Stimulated activated CD4-positive, alpha-beta T cell treated with anti-CD3 and anti-CD28 coated beads, TNF-alpha, amount 100 ng/mL, for 4 hours (primary cell): ENCODE results near the gene NPC1L1.
A peak's percentile ranks its signal among the peaks of the same experiment; 100 is the strongest.
"Not testable (repeated sequence)": the region's sequence is repeated elsewhere in the genome, so short reads cannot be mapped to it uniquely, and the experiment has no call there.

ENCODE experiments used
- DNase-seq, 3 experiments: peaks; one replicate each; pipeline ENCODE4 v3.0.0-alpha.2; 2020; ENCODE audit warnings: low read depth in 3 of 3

Gene NPC1L1

DNA sequence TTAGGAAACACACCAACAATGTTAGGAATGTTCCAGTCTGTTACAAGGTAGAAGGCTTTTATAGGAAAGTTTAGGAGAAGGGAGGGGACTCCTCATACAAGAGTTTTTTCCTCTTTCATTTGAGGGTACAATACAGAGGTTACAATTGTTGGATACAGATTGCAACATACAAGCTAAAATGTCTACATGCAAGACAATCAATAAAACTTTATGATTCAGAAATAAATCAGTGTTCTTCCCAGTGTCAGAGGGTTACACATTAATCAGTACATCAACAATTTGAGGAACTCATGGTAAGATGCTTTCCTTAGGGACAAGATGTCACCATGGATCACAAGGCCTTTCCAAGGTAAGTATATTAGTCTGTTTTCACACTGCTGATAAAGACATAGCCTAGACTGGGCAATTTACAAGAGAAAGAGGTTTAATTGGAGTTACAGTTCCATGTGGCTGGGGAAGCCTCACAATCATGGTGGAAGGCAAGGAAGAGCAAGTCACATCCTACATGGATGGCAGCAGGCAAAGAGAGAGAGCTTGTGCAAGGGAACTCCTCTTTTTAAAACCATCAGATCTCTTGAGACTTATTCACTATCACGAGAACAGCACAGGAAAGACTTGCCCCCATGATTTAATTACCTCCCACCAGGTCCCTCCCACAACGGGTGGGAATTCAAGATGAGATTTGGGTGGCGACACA, 34.4 kb downstream of the NPC1L1 start:
- not testable (repeated sequence) for DNase-seq

DNA sequence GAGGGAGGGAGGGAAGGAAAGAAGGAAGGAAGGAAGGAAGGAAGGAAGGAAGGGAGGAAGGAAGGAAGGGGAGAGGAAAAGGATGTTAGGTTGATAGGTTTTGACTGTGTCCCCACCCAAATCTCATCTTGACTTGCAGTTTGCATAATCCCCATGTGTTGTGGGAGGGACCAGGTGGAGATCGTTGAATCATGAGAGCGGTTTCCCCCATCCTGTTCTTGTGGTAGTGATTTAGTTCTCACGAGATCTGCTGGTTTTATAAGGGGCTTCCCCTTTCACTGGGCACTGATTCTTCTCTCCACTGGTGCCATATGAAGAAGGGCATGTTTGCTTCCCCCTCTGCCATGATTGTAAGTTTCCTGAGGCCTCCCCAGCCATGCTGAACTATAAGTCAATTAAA, 35.5 kb downstream of the NPC1L1 start:
- no peak for DNase-seq

GRCh38 chr7:44498230-44498954, 42.7 kb downstream of the NPC1L1 start:
- DNase-seq = no peak

DNA sequence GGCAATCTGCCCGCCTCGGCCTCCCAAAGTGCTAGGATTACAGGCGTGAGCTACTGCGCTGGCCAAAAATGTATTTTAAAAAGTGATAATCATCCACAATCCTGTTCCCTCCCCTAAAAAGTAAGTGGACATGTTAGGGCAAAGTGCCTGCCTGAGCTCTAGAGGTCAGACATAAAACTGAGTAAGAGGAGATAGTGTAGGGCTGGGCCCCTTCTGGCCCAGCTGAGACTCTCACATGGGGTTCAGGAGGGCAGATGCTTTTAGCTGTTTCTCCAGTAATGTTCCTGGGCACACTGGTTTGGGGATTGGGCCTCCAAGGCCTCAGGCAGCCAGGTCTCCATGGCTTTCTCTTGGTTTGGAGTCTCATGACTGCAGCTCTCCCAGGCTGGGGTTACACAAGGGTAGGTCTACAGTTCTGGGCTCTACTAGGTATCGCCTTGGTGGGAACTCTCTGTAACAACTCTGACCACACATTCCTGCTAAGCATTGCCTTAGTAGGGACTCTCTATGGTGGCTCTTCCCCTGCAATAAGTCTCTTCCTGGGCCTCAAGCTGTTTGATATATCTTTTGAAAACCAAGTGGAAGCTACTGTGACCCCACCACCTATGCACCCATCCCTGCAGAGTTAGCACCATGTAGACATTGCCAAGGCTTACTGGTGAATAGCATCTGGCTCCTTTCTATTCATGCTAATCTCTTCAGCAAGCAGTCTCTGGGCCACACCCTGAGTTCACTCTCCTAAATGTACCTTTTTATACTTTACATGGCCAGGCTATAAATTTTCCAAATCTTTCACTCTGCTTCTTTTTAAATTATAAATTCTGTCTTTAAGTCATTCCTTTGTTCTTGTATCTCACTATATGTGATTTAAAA, 43.7 kb downstream of the NPC1L1 start:
- DNase-seq = no peak

DNA sequence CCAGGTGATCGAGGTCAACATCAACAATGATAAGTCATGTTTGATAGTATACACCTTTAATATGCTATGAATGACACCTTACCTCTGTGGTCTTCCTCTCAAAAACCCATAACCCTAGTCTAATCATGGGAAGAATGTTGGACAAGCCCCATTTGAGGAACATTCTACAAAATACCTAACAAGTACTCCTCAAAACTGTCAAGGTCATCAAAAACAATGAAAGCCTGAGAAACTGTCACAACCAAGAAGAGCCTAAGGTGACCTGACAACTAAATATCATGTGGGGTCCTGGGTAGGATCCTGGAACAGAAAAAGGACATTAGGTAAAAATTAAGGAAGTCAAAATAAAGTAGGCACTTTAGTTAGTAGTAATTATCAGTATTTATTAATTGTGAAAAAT, 44.7 kb downstream of the NPC1L1 start:
- DNase-seq = no peak

DNA sequence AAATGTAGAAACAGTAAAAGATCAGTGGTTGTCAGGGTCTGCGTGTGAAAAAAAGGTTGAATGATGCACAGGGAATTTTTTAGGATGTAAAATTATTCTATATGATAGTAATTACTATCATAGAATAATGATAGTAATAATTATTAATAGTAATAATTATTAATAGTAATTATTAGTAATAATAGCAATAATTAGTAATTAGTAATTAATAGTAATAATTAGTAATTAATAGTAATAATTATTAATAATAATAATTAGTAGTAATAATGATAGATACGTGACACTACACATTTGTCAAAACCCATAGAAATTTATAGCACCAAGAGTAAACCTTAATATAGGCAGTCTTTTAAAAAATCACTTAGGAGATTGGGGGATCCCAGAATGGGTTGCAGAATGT, 46.2 kb downstream of the NPC1L1 start:
- DNase-seq = no peak

GRCh38 chr7:44491229-44491628, 49.9 kb downstream of the NPC1L1 start:
- DNase-seq = no peak

DNA sequence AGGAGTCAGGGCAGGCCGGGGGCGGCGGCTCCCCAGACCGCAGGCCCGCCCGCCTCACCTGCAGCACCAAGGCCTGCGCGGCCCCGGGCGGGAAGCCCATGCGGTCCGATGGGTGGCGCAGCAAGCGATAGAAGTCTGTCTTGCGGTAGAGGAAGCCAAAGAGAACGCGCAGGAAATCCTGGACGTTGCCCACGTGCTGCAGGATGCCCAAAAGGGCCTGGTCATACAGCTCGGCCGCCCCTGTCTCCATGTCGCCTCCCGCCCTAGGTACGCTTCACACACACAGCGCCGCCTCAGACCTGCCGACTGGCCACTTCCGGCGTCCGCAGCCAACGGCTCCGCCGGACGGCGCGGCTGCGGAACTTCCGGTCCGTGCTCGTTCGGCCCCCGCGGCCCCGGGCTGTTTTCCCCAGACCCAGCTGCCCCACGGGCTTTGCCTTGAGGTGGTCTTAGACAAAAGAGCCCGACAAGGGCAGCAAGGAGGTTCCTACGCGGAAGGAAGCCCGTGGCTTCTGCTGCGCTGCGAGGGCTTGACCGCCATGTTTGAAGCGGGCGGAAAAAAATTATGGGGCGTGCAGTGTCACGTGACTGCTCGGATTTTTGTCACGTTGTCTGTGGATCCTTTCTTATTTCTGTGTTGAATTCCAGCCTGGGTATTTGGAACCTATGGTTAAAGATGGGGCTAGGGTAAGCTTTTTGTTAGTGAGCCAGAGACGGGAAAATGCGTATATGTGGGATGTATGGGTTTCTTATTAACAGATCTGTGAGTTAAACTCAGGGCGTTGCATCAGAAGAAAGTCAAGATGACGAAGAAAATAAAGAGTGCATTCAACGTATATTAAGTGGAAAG, 50.6 kb downstream of the NPC1L1 start, which contains the start of gene NUDCD3:
NUDCD3 (minus strand) TSS at position 308 of the 850 bp plus-strand sequence; CDS start at position 250, 58 bp downstream.
- DNase-seq = peak; percentile 70 to 78 (median 72)

DNA sequence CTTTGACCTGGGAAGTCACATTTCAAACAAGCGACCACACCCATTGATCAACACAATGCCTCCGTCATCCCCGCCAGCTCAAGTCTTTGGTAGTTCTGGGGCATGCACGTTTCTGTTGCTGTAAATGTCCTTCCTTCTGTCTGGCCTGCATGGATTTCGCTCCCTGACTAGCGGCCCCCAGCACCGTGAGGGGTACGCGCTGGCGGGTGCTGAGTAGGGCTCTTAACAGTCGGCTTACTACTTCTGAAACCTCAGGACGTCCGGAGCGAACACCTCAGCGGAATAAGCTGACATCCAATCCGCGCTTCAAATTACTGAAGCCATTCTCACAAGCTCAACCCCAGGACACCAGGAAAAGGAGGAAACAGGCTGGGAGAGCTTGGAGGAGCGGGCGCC, 51.2 kb downstream of the NPC1L1 start:
- peak in 1 of 3 experiments; percentile 12 for DNase-seq

DNA sequence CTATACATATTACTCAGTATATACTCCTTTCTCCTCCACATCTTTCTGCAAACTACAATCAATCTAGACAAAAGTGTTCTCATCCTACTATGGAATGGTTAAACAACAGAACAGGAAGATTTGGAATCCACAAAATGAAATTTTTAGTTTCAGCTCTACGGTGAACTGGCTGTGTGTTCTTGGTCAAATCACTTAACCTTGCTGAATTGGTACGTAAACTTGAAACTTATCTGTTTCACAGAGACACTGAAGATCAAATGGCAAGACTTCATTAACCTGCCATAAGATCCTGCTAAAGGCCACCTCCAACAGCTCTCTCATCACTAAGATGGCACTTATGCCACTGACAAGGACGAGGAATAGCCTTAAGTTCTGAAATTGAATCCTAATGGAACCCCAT, 52.2 kb downstream of the NPC1L1 start:
- DNase-seq = no peak

DNA sequence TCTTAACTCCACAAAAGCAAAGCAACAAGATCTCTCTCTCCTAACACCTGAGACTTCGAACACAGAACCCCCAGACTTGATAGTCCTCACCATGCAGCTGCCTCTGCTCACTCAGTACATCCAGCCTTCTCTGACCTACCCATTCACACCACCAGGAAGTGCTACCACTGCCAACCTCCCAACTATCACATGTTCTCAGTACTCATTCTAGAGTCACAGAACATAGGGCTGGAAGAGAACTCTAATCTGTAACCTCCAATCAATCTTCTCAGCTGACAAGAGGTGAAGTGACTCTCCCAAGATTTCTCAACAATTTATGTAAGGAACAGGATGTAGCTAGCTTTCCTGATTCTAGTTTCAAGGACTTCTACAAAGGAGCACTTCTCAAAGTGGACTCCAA, 54.4 kb downstream of the NPC1L1 start:
- DNase-seq = no peak

GRCh38 chr7:44486001-44486400, 55.1 kb downstream of the NPC1L1 start:
- DNase-seq = no peak

GRCh38 chr7:44484482-44485313, 56.4 kb downstream of the NPC1L1 start:
- no peak for DNase-seq

GRCh38 chr7:44482502-44483485, 58.3 kb downstream of the NPC1L1 start:
- DNase-seq = no peak

- no peak for DNase-seq
Measured at GRCh38 chr7:44477938-44478337, 63.2 kb downstream of the NPC1L1 start.

DNA sequence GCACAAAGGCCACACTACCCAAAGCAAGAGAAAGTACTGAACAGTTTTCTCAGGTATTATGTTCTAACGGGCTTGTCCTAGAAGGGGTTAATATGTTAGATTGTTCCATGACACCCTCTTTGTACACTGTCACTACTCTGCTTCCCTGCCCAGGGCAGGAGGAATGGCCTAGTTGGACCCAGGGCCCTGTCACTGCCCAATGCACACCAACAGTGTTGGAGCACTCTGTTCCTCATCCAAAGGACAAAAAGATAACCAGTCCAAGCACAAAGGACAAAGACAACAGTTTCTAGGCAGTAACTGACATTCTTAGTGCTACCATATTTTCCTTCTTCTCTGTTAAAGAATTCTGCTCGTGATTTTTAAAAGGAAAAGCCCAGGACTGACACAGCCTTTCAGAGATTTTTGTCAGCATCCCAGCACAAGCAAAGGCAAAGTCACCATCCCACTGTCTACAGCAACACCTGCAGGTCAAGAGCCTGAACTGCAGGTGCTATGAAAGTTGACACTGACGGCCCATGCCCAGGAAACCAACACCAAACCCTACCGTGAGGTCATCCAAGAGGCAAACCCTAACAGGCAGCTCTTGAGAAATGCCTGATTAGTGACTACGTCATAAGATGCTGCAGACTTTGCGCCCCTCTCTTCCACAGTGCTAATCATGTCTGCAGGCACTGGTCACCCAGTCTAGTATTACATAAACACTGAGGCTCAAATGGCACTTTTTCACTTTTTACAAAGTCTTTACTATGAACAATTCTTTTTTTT, 63.9 kb downstream of the NPC1L1 start:
- peak; percentile 17 to 40 (median 27) for DNase-seq

DNA sequence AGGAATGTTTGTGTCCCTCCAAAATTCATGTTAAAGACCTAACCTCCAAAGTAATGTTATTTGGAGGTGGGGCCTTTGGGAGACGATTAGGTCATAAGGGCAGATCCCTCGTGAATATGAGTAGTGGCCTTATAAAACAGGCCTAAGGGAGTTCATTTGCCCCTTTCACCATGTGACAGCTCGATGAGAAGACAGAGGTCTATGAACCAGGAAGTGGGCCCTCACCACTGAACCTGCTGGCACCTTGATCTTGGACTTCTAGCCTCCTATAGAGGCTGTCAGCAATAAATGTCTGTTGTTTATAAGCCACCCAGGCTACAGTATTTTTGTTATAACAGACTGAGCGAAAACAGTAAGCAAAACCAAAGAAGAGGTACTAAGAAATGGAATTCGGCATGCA, 64.8 kb downstream of the NPC1L1 start:
- DNase-seq = no peak

DNA sequence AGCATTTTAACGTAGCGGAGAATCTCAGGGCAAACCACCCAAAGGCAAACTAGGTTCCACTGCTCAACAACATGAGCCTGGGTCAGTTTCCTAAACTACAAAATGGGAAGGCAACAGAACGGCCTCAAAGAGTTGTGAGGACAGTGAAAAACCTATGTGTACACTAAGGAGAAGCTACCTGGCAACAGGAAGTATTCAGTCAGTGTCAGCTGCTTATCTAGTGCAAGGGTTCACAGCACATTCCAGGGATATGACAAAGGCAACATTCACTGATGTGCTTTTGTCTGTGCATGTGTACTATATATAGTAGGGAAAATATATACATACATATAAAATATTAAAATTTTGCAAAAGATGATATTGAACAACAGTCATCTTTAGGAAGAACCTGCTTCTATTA, 67.8 kb downstream of the NPC1L1 start:
- no peak for DNase-seq
